Mammary epithelial cell (primary cell): Measurements from ENCODE around the gene COBL.

Source experiments
- CTCF ChIP-seq, 2 donors: IDR thresholded peaks in 1 of 2; conservative IDR thresholded peaks in 1 of 2; 2 replicates each; pipeline ENCODE4 v1.5.1; 2011 to 2012; ENCODE audit warnings: inconsistent platforms in 2 of 2, low read length in 2 of 2, mild to moderate bottlenecking in 2 of 2, control low read depth in 1 of 2, low read depth in 1 of 2; ENCODE audit not compliant: insufficient read depth in 1 of 2; ENCODE audit errors: extremely low read depth in 1 of 2
- EZH2 ChIP-seq: IDR thresholded peaks from 2 replicates; pipeline ENCODE4 v1.6.1; 2012; ENCODE audit warnings: low read length, inconsistent platforms, borderline replicate concordance

- TF ChIP-seq EZH2 (no peak), CTCF (conservative IDR thresholded peaks at IDR 0.05 in 1 of 2, IDR thresholded peaks at IDR 0.05 in 1 of 2; ENCODE audit: extremely low read depth in 1 of 2, insufficient read depth in 1 of 2, low read depth in 1 of 2, low read length in 2 of 2) (no peak)
These were observed 172.4 kb downstream of the COBL start for GRCh38 chr7:51144178-51144577.
